Fibroblast of villous mesenchyme (primary cell): ENCODE data around the gene HIVEP3. TPM values are rescaled to one million over a fixed set of nuclear protein-coding genes. Genes with fewer than 3 reads are reported as not detected.

ENCODE experiments used
- DNase-seq: peaks from one replicate; pipeline ENCODE4 v3.0.0-alpha.2; 2010; ENCODE audit warnings: low read depth
- H3K4me3 ChIP-seq: 2 replicates; pipeline ENCODE4 v1.5.1; 2011; ENCODE audit warnings: low read depth, mild to moderate bottlenecking, low read length
- total RNA-seq: library from RNA; depleted of rRNA; stranded (reverse); fragments of >200 nt; gene quantifications from 2 replicates; pipeline ENCODE4 v1.2.3, GENCODE V29; 2012
- TF ChIP-seq, protein P1 (sequence below): IDR thresholded peaks from 2 replicates; pipeline ENCODE4 v1.5.1; 2012; ENCODE audit warnings: low read depth, mild to moderate bottlenecking, low read length; ENCODE audit not compliant: insufficient read depth

HIVEP3 gene
- total RNA-seq, 1 donor = 0.86 TPM

DNA sequence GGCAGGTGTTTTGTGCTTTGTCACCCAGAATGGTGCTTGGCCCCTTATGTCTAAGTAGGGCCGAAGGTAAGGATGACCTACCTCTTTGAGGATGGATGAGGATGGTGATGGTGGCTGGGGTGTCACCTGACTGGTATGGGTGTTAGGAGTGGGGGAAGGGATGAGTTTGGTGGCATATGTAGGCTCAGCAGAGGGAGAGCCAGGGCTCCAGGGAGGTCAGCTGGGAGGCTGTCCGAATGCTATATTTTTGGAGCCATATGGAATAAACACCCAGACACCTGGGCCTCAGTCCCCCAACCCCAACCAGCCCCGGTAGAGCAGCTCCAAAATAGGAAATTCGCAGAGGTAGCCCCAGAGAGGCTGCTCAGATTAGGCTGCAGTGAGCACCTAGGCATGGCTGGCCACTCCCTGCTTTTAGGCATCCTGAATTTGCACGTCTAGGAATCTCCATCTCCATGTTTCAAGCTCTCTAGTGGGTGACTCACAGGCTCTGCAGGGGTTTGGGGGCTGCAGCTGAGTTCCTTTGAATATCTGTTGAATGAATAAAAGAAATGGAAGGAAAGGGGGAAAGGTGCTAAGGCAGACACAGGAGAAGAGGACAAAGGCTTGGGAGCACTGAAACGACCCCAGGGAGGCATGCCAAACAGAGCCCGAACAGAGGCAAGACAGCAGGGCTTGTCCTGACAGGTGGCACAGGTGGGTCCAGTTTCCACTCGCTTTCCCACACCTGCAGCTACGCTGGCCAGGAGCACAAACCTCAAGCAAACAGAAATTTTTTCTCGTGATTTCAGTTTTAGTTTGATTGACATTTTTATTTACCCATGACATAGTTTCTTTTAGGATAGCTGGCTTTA, 299.0 kb downstream of the HIVEP3 start:
- no peak for DNase-seq
- TF ChIP-seq, protein P1, sequence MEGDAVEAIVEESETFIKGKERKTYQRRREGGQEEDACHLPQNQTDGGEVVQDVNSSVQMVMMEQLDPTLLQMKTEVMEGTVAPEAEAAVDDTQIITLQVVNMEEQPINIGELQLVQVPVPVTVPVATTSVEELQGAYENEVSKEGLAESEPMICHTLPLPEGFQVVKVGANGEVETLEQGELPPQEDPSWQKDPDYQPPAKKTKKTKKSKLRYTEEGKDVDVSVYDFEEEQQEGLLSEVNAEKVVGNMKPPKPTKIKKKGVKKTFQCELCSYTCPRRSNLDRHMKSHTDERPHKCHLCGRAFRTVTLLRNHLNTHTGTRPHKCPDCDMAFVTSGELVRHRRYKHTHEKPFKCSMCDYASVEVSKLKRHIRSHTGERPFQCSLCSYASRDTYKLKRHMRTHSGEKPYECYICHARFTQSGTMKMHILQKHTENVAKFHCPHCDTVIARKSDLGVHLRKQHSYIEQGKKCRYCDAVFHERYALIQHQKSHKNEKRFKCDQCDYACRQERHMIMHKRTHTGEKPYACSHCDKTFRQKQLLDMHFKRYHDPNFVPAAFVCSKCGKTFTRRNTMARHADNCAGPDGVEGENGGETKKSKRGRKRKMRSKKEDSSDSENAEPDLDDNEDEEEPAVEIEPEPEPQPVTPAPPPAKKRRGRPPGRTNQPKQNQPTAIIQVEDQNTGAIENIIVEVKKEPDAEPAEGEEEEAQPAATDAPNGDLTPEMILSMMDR = no peak
- H3K4me3 ChIP-seq = no peak overlapping the region

DNA sequence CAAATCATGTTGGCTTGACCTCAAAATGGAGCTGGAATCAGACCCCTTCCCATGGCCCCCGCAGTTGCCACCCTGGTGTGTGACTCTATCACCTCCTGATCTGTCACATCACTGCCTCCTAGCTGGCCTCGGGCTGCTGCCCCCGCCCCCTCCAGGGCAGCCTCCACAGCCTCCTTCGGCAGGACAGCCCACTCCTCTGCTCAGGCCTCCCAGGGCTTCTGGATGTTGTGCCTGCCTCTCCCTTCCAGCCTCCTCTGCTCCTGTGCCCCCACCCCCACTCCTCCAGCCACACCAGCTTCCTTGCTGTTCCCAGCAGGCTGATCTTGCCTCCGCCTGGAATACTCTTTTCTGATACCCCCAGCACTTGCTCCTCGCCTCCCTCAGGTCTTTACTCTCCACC, 299.9 kb downstream of the HIVEP3 start:
- TF ChIP-seq, protein P1 = no peak
- no peak overlapping the region for H3K4me3 ChIP-seq
- DNase-seq = no peak

DNA sequence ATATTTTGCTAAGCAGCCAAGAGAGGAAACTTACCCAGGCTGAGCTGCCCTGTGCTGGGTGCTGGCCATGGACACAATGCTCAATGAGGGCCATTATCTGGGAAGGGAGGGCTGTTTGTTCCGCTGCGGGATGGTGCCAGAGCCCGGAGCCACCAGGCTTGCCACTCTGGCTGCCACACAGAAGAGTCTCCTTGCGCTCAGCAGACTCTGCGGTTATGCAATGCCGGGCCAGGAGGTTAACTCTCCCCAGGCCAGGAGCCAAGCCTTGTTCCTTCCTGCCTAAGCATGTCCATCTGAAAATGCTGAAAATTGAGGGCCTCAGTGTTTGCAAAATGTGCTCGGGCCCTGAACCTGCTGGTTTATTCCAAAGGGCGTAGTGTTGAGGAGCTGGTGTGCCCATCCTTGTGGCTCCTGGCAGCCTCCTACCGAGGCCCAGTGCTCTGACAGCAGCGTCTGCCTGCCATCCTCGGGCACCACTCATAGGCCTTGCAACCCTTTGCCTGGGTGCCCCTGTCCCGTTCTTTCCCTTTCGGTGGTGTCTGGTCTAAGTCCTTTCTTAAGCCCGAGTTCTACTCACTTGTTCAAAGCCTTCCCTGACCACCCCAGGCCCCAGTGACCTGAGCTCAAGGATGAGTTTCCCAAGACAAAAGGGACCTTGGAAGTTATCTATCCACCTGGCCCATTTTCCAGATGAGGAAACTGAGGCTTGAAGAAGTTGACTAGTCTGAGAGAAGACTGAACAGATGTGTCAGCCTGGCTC, 300.5 kb downstream of the HIVEP3 start:
- TF ChIP-seq, protein P1 = no peak
- no peak overlapping the region for H3K4me3 ChIP-seq
- DNase-seq = peak; percentile 93

DNA sequence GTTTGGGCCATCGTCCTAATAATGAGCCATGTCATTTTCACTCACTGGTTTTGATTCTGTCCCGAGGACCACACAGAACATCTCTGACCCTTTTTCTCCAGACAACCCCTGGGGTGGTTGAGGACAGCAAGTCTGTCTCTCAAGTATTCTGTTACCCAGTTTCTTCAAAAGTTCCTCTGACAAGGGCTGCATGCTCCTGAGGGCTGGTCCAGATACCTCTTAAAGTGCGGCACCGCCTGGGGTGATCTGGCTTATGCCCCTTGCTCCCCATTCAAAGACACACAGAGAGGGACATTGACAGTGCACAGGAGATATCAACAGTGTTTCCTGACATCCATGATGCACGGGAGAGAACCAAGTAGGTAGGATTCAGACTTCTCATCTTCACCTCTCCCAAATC, 301.4 kb downstream of the HIVEP3 start:
- no peak for DNase-seq
- no peak overlapping the region for H3K4me3 ChIP-seq
- TF ChIP-seq, protein P1 = no peak

DNA sequence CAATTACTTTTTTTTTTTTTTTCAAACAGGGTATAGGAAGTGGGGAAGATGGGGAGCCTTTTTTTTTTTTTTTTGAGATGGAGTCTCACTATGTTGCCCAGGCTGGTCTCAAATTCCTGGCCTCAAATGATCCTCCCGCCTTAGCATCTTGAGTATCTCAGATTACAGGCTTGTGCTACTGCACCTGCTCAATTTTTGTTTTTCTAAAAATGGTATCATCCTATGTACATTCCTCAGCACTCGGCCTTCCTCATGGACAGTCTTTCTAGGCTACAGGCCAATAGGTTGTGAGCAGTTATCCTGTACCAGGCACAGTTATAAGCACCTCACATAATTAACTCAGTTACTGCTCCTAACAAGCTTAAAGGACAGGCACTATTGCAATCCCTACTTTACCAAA, 302.2 kb downstream of the HIVEP3 start:
- TF ChIP-seq, protein P1 = no peak

DNA sequence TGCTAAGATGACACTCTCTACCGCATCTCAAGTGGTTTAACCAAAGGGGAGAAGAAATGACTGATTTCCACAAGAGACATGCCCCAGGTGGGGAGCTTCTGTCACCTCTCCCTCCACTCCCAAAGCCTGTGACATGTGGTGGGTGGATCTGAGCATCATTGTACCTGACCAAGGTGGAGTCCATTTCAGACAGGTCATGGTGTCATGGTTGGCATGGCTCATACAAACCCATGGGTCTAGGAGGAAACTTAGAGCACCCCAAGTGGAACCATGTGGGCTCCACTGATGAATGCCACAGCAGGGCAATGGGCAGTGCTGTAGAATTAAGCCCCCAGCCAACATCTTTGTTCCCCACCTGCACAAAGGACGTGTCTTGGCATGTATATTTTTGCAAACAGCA, 302.7 kb downstream of the HIVEP3 start:
- no peak overlapping the region for H3K4me3 ChIP-seq
- TF ChIP-seq, protein P1 = no peak
- DNase-seq = no peak

More for the DNA sequence above, 302.2 kb downstream of the HIVEP3 start:
- no peak overlapping the region for H3K4me3 ChIP-seq
- no peak for DNase-seq
